OCI-LY7 (cell line): Measurements from ENCODE around the gene CEP131. TPM values are rescaled to one million over a fixed set of nuclear protein-coding genes. Genes with fewer than 3 reads are reported as not detected.

Experiments
- BruUV-seq: library from RNA; stranded (reverse); fragments of 400-500 nt; replicated peaks from 2 replicates; lab custom pipeline; 2021; lab: Mats Ljungman, UMichigan
- CTCF ChIA-PET: fragments of 300-600 bp; sonication (Branson Sonifier 250); formaldehyde crosslinking; loops from one replicate; lab custom pipeline; 2022; ENCODE audit warnings: antibody characterized with exemption; ENCODE audit not compliant: unreplicated experiment; lab: Charles Lee
- POLR2A ChIA-PET: fragments of 300-600 bp; sonication (Branson Sonifier 250); formaldehyde crosslinking; loops from one replicate; lab custom pipeline; 2022; ENCODE audit warnings: antibody characterized with exemption; lab: Charles Lee
- DNase-seq: peaks from one replicate; pipeline ENCODE4 v3.0.0-alpha.2; 2015; ENCODE audit warnings: low spot score
- H2AFZ ChIP-seq: fragments of 200-600 bp; sonication (generic), shearing (Covaris generic); 2 replicates; pipeline ENCODE4 v1.6.1; 2014; ENCODE audit warnings: mild to moderate bottlenecking, antibody characterized with exemption, low read length, moderate library complexity
- H3K27ac ChIP-seq: fragments of 200-600 bp; sonication (generic); 2 replicates; pipeline ENCODE4 v1.5.1; 2014; ENCODE audit warnings: mixed run types, low read depth, mild to moderate bottlenecking, moderate library complexity, low read length, inconsistent platforms; ENCODE audit not compliant: poor library complexity, severe bottlenecking
- H3K36me3 ChIP-seq: fragments of 200-600 bp; sonication (generic); 2 replicates; pipeline ENCODE4 v1.6.1; 2014; ENCODE audit warnings: mild to moderate bottlenecking, antibody characterized with exemption, low read length, moderate library complexity, mixed read lengths; ENCODE audit not compliant: insufficient read depth
- H3K4me1 ChIP-seq: fragments of 200-600 bp; sonication (generic); 2 replicates; pipeline ENCODE4 v1.5.1; 2014; ENCODE audit warnings: mild to moderate bottlenecking, low read length; ENCODE audit not compliant: insufficient read depth, poor library complexity, severe bottlenecking
- H3K4me2 ChIP-seq: fragments of 200-600 bp; sonication (generic); 2 replicates; pipeline ENCODE4 v1.6.1; 2014; ENCODE audit warnings: mild to moderate bottlenecking, low read length
- H3K4me3 ChIP-seq: fragments of 200-600 bp; sonication (generic); 2 replicates; pipeline ENCODE4 v1.5.1; 2014; ENCODE audit warnings: mild to moderate bottlenecking, low read depth, low read length; ENCODE audit not compliant: poor library complexity, severe bottlenecking
- H3K79me2 ChIP-seq: fragments of 200-600 bp; sonication (generic); 2 replicates; pipeline ENCODE4 v1.6.1; 2016; ENCODE audit warnings: low read depth, mild to moderate bottlenecking, low read length, moderate library complexity, mixed read lengths; ENCODE audit not compliant: insufficient read depth
- H3K9me2 ChIP-seq: fragments of 200-600 bp; sonication (generic); 2 replicates; pipeline ENCODE4 v1.6.1; 2016; ENCODE audit warnings: mild to moderate bottlenecking, low read length, mixed read lengths; ENCODE audit not compliant: insufficient read depth
- H3K9me3 ChIP-seq: fragments of 200-600 bp; sonication (generic); 2 replicates; pipeline ENCODE4 v1.6.1; 2014; ENCODE audit warnings: mild to moderate bottlenecking, mixed run types, low read length, mixed read lengths
- H4K20me1 ChIP-seq: fragments of 200-600 bp; sonication (generic); 2 replicates; pipeline ENCODE4 v1.6.1; 2014; ENCODE audit warnings: mild to moderate bottlenecking, antibody characterized with exemption, low read length, moderate library complexity, mixed read lengths; ENCODE audit not compliant: insufficient read depth
- CTCF ChIP-seq: fragments of 200-600 bp; sonication (generic); conservative IDR thresholded peaks from 2 replicates; pipeline ENCODE4 v1.5.1; 2014; ENCODE audit warnings: mild to moderate bottlenecking, antibody characterized with exemption, low read length, moderate library complexity, mixed read lengths
- EZH2phosphoT487 ChIP-seq: fragments of 200-600 bp; sonication (generic); IDR thresholded peaks from 2 replicates; pipeline ENCODE4 v1.6.1; 2018; ENCODE audit warnings: low read depth, borderline replicate concordance, mild to moderate bottlenecking, mixed run types, antibody characterized with exemption, low read length, moderate library complexity, mixed read lengths
- intact Hi-C: fragments of 100-400 bp; cut with micrococcal nuclease; formaldehyde crosslinking; loops from one replicate; pipeline ENCODE4 v1.10.0; 2022; ENCODE audit not compliant: unreplicated experiment
- total RNA-seq, 2 experiments: library from RNA; depleted of rRNA in 1 of 2; stranded (reverse); fragments of >200 nt in 1 of 2; shearing (Covaris generic) in 1 of 2; gene quantifications; 2 replicates each; pipeline ENCODE4 v1.2.3, GENCODE V29; 2014 to 2022

CEP131 gene
- total RNA-seq, 2 experiments from 2014 or later, result 32.9 to 38.6 TPM

- no TSS peak for BruUV-seq
- Histone ChIP-seq H3K27ac (no peak overlapping the region), H3K4me2 (no peak overlapping the region), H3K4me3 (no peak overlapping the region), H3K4me1 (no peaks in the 10 kb centered on the region), H3K36me3 (no peaks in the 10 kb centered on the region), H3K79me2 (no peaks in the 10 kb centered on the region), H4K20me1 (no peaks in the 10 kb centered on the region), H3K9me3 (peaks cover 10% of the 10 kb centered on the region; the same call in 1 of the 2 replicates), H2AFZ (no peak overlapping the region), H3K9me2 (no peaks in the 10 kb centered on the region)
- POLR2A ChIA-PET, result no interaction called here
- intact Hi-C loops, result no loop called here
- CTCF ChIA-PET, result no interaction called here
- TF ChIP-seq CTCF (no peak), EZH2phosphoT487 (no peak)
- DNase-seq, result no peak
These were observed 50.8 kb downstream of the CEP131 start for GRCh38 chr17:81171941-81172340.

- Histone ChIP-seq H3K9me2 (no peaks in the 10 kb centered on the region), H3K4me3 (no peak overlapping the region), H3K27ac (no peak overlapping the region), H3K79me2 (no peaks in the 10 kb centered on the region), H3K4me2 (no peak overlapping the region), H3K36me3 (no peaks in the 10 kb centered on the region), H3K9me3 (peaks cover 10% of the 10 kb centered on the region; the same call in 1 of the 2 replicates), H4K20me1 (no peaks in the 10 kb centered on the region), H2AFZ (no peak overlapping the region), H3K4me1 (no peaks in the 10 kb centered on the region)
- DNase-seq, result no peak
- ChIA-PET CTCF (interaction anchor here (0.6 kb wide), 1 partner anchor 466 kb away, joined by 3 read pairs; the partner anchor contains the start of gene NPLOC4), POLR2A (no interaction called here)
- BruUV-seq, result no TSS peak
- intact Hi-C loops, result no loop called here
- TF ChIP-seq CTCF (no peak), EZH2phosphoT487 (no peak)
These were observed 51.9 kb downstream of the CEP131 start for GRCh38 chr17:81170727-81171494.

GRCh38 chr17:81169870-81170309, 52.9 kb downstream of the CEP131 start:
- Histone ChIP-seq H3K79me2 (no peaks in the 10 kb centered on the region), H2AFZ (no peak overlapping the region), H3K36me3 (no peaks in the 10 kb centered on the region), H3K4me2 (no peak overlapping the region), H3K27ac (no peak overlapping the region), H3K4me1 (no peaks in the 10 kb centered on the region), H3K9me2 (no peaks in the 10 kb centered on the region), H3K9me3 (peaks cover under 1% of the 10 kb centered on the region; the same call in 1 of the 2 replicates), H3K4me3 (no peak overlapping the region), H4K20me1 (no peaks in the 10 kb centered on the region)
- CTCF ChIA-PET, result no interaction called here
- no peak for DNase-seq
- no TSS peak for BruUV-seq
- POLR2A ChIA-PET, result no interaction called here
- no peak for TF ChIP-seq CTCF
- TF ChIP-seq EZH2phosphoT487, result no peak
- intact Hi-C loops, result no loop called here
